ENCODE data around the gene COL4A1. TPM values are rescaled to one million over a fixed set of nuclear protein-coding genes. Genes with fewer than 3 reads are reported as not detected.
A peak's percentile ranks its signal among the peaks of the same experiment; 100 is the strongest.

Gene COL4A1
- total RNA-seq, 1 donor from 2014 or later = 2,489 TPM

- peaks cover 20% of the 10 kb centered on the region for H3K4me1 Mint-ChIP-seq (ENCODE audit: low read depth, unreplicated experiment)
- no peak for FAIRE-seq
- peaks cover 57% of the 10 kb centered on the region for H3K36me3 Mint-ChIP-seq (ENCODE audit: low read depth, unreplicated experiment)
- peak overlapping the region; percentile 57 for H3K4me3 Mint-ChIP-seq (ENCODE audit: unreplicated experiment)
- H3K27me3 Mint-ChIP-seq (ENCODE audit: low read depth, unreplicated experiment) = no peaks in the 10 kb centered on the region
- Histone ChIP-seq H3K4me2 (ENCODE audit: low read length) (no peak overlapping the region), H2AFZ (ENCODE audit: low read depth, low read length) (no peak overlapping the region), H3K36me3 (ENCODE audit: insufficient read depth, low read length) (peaks cover 69% of the 10 kb centered on the region), H3K4me1 (ENCODE audit: insufficient read depth, low read length) (no peaks in the 10 kb centered on the region), H3K9ac (ENCODE audit: low read length) (no peak overlapping the region), H3K27me3 (ENCODE audit: insufficient read depth, low read length) (no peaks in the 10 kb centered on the region), H3K79me2 (ENCODE audit: insufficient read depth, low read length) (no peaks in the 10 kb centered on the region), H4K20me1 (ENCODE audit: insufficient read depth, low read length) (peaks cover 77% of the 10 kb centered on the region), H3K27ac (ENCODE audit: low read depth, low read length) (no peak overlapping the region), H3K9me3 (ENCODE audit: insufficient read depth, low read depth, low read length) (no peaks in the 10 kb centered on the region), H3K4me3 (ENCODE audit: insufficient read depth, low read depth, low read length) (no peak overlapping the region)
- no peak for DNase-seq (ENCODE audit: low read depth)
- H3K27ac Mint-ChIP-seq (ENCODE audit: unreplicated experiment) = peak overlapping the region; percentile 62
- TF ChIP-seq CTCF (IDR thresholded peaks at IDR 0.05; ENCODE audit: insufficient read depth, low read depth, low read length) (no peak), EZH2 (IDR thresholded peaks at IDR 0.05; ENCODE audit: insufficient read depth, low read length) (no peak)
- no peaks in the 10 kb centered on the region for H3K9me3 Mint-ChIP-seq (ENCODE audit: unreplicated experiment)
Observed at GRCh38 chr13:110197471-110197870, 109.5 kb downstream of the COL4A1 start.

- peaks cover 20% of the 10 kb centered on the region for H3K4me1 Mint-ChIP-seq (ENCODE audit: low read depth, unreplicated experiment)
Observed at GRCh38 chr13:110197026-110197425, 109.9 kb downstream of the COL4A1 start.

More at GRCh38 chr13:110197026-110197425, 109.9 kb downstream of the COL4A1 start:
- Mint-ChIP-seq H3K27me3 (ENCODE audit: low read depth, unreplicated experiment) (no peaks in the 10 kb centered on the region), H3K9me3 (ENCODE audit: unreplicated experiment) (no peaks in the 10 kb centered on the region), H3K4me3 (ENCODE audit: unreplicated experiment) (peak overlapping the region; percentile 57), H3K36me3 (ENCODE audit: low read depth, unreplicated experiment) (peaks cover 57% of the 10 kb centered on the region), H3K27ac (ENCODE audit: unreplicated experiment) (peak overlapping the region; percentile 62)
- Histone ChIP-seq H3K9me3 (ENCODE audit: insufficient read depth, low read depth, low read length) (no peaks in the 10 kb centered on the region), H3K4me2 (ENCODE audit: low read length) (no peak overlapping the region), H3K27ac (ENCODE audit: low read depth, low read length) (no peak overlapping the region), H4K20me1 (ENCODE audit: insufficient read depth, low read length) (peaks cover 81% of the 10 kb centered on the region), H3K27me3 (ENCODE audit: insufficient read depth, low read length) (no peaks in the 10 kb centered on the region), H2AFZ (ENCODE audit: low read depth, low read length) (no peak overlapping the region), H3K4me1 (ENCODE audit: insufficient read depth, low read length) (no peaks in the 10 kb centered on the region), H3K79me2 (ENCODE audit: insufficient read depth, low read length) (no peaks in the 10 kb centered on the region), H3K9ac (ENCODE audit: low read length) (no peak overlapping the region), H3K4me3 (ENCODE audit: insufficient read depth, low read depth, low read length) (no peak overlapping the region), H3K36me3 (ENCODE audit: insufficient read depth, low read length) (peaks cover 67% of the 10 kb centered on the region)
- no peak for FAIRE-seq
- DNase-seq (ENCODE audit: low read depth) = no peak
- TF ChIP-seq EZH2 (IDR thresholded peaks at IDR 0.05; ENCODE audit: insufficient read depth, low read length) (no peak), CTCF (IDR thresholded peaks at IDR 0.05; ENCODE audit: insufficient read depth, low read depth, low read length) (no peak)
